Chondrocyte (in vitro differentiated cells): ENCODE data around the gene PES1. TPM values are rescaled to one million over a fixed set of nuclear protein-coding genes. Genes with fewer than 3 reads are reported as not detected.
"Not testable (repeated sequence)": the region's sequence is repeated elsewhere in the genome, so short reads cannot be mapped to it uniquely, and the experiment has no call there.

Experiments used
- DNase-seq: peaks from one replicate; pipeline ENCODE4 v3.0.0; 2021; ENCODE audit warnings: mixed read lengths, low spot score
- H3K27ac Mint-ChIP-seq: one replicate; pipeline ENCODE4 v1.8.0; 2021; ENCODE audit warnings: mild to moderate bottlenecking, moderate library complexity, mixed read lengths; ENCODE audit not compliant: unreplicated experiment
- H3K27me3 Mint-ChIP-seq: 2 replicates; pipeline ENCODE4 v1.8.0; 2021; ENCODE audit warnings: low read depth, mixed read lengths
- H3K36me3 Mint-ChIP-seq: 2 replicates; pipeline ENCODE4 v1.8.0; 2021; ENCODE audit warnings: low read depth, mixed read lengths
- H3K4me1 Mint-ChIP-seq: 2 replicates; pipeline ENCODE4 v1.8.0; 2021; ENCODE audit warnings: low read depth, mild to moderate bottlenecking, mixed read lengths
- H3K4me3 Mint-ChIP-seq: one replicate; pipeline ENCODE4 v1.8.0; 2021; ENCODE audit warnings: mild to moderate bottlenecking, moderate library complexity, mixed read lengths; ENCODE audit not compliant: unreplicated experiment
- H3K9me3 Mint-ChIP-seq: 2 replicates; pipeline ENCODE4 v1.8.0; 2021; ENCODE audit warnings: low read depth, mixed read lengths
- CTCF ChIP-seq: fragments of 200-600 bp; sonication (generic); IDR thresholded peaks from 2 replicates; pipeline ENCODE4 v1.5.0; 2021; ENCODE audit warnings: antibody characterized with exemption, mild to moderate bottlenecking, moderate library complexity
- total RNA-seq: library from RNA; stranded (reverse); gene quantifications from 3 replicates; pipeline ENCODE4 v1.2.1, GENCODE V29; 2021

PES1 gene
- total RNA-seq, 1 donor from 2014 or later = 53.6 TPM

GRCh38 chr22:30627471-30627870 is 35.8 kb upstream of the PES1 start:
- Mint-ChIP-seq H3K27ac (no peak overlapping the region), H3K4me3 (no peak overlapping the region), H3K4me1 (peaks cover 18% of the 10 kb centered on the region), H3K27me3 (no peaks in the 10 kb centered on the region), H3K36me3 (no peaks in the 10 kb centered on the region), H3K9me3 (no peaks in the 10 kb centered on the region)
- no peak for DNase-seq
- no peak for TF ChIP-seq CTCF

GRCh38 chr22:30626413-30626812 is 34.7 kb upstream of the PES1 start:
- TF ChIP-seq CTCF = no peak
- DNase-seq = no peak
- Mint-ChIP-seq H3K36me3 (peaks cover 2% of the 10 kb centered on the region), H3K4me3 (no peak overlapping the region), H3K4me1 (peaks cover 18% of the 10 kb centered on the region), H3K9me3 (no peaks in the 10 kb centered on the region), H3K27me3 (no peaks in the 10 kb centered on the region), H3K27ac (no peak overlapping the region)

- H3K27me3 Mint-ChIP-seq, H3K4me3 Mint-ChIP-seq, H3K4me1 Mint-ChIP-seq, H3K9me3 Mint-ChIP-seq, H3K27ac Mint-ChIP-seq, DNase-seq, H3K36me3 Mint-ChIP-seq: not testable (repeated sequence)
These were observed 28.2 kb upstream of the PES1 start for GRCh38 chr22:30619909-30620308.

GRCh38 chr22:30617819-30618218 is 26.1 kb upstream of the PES1 start:
- Mint-ChIP-seq H3K4me1 (no peaks in the 10 kb centered on the region), H3K27me3 (no peaks in the 10 kb centered on the region), H3K27ac (no peak overlapping the region), H3K4me3 (no peak overlapping the region), H3K9me3 (no peaks in the 10 kb centered on the region), H3K36me3 (peaks cover 6% of the 10 kb centered on the region)
- no peak for DNase-seq
- TF ChIP-seq CTCF = no peak

GRCh38 chr22:30615543-30615954 is 23.8 kb upstream of the PES1 start:
- Mint-ChIP-seq H3K4me3 (no peak overlapping the region), H3K27ac (no peak overlapping the region), H3K4me1 (no peaks in the 10 kb centered on the region), H3K27me3 (no peaks in the 10 kb centered on the region), H3K9me3 (no peaks in the 10 kb centered on the region), H3K36me3 (peaks cover 5% of the 10 kb centered on the region)
- no peak for DNase-seq
- no peak for TF ChIP-seq CTCF

- no peak for TF ChIP-seq CTCF
- Mint-ChIP-seq H3K4me3 (no peak overlapping the region), H3K27ac (no peak overlapping the region), H3K4me1 (no peaks in the 10 kb centered on the region), H3K9me3 (no peaks in the 10 kb centered on the region), H3K27me3 (no peaks in the 10 kb centered on the region), H3K36me3 (peaks cover 5% of the 10 kb centered on the region)
- no peak for DNase-seq
These were observed 23.2 kb upstream of the PES1 start for GRCh38 chr22:30614879-30615278.
